Measurements from ENCODE around the gene ATP1A4. TPM values are rescaled to one million over a fixed set of nuclear protein-coding genes. Genes with fewer than 3 reads are reported as not detected.

ATP1A4 gene
- total RNA-seq, 1 donor from 2014 or later: under 0.01 TPM

DNA sequence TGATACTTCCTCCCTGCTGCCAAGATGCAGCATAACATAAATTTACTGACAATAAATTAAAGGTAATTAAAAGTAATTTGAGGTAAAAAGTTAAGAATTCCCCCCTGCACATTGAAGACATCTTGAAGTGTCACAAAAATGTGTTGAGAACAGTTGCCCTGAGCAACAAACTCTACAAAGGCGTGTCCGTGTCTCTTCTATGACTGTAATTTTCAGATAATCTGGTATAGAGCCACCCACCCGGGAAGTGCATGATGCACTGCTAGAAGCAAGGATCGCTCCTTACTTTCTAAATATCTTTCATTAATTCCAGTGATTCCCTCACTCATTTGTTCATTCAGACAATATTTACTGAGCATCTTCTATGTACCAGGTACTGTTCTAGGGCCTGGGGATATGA lies 27.9 kb downstream of the ATP1A4 start:
- no peak overlapping the region for H3K4me3 ChIP-seq (ENCODE audit: low read length in 3 of 3)
- peaks cover 0 to 5% (median 0%) of the 10 kb centered on the region in 3 donors for H3K4me1 ChIP-seq (ENCODE audit: control insufficient read depth in 3 of 3, insufficient read depth in 3 of 3, low read length in 3 of 3)
- H3K36me3 ChIP-seq (ENCODE audit: control insufficient read depth in 3 of 3, insufficient read depth in 3 of 3, low read length in 3 of 3): no peaks in the 10 kb centered on the region
- no peaks in the 10 kb centered on the region for H3K9me3 ChIP-seq (ENCODE audit: control insufficient read depth in 3 of 3, low read length in 3 of 3)
- no peak overlapping the region for H3K9ac ChIP-seq (ENCODE audit: low read depth in 1 of 3, low read length in 3 of 3)
- H3K27ac ChIP-seq (ENCODE audit: low read depth, low read length): no peak overlapping the region
- H3K27me3 ChIP-seq (ENCODE audit: control insufficient read depth in 3 of 3, insufficient read depth in 3 of 3, low read length in 3 of 3): no peaks in the 10 kb centered on the region

DNA sequence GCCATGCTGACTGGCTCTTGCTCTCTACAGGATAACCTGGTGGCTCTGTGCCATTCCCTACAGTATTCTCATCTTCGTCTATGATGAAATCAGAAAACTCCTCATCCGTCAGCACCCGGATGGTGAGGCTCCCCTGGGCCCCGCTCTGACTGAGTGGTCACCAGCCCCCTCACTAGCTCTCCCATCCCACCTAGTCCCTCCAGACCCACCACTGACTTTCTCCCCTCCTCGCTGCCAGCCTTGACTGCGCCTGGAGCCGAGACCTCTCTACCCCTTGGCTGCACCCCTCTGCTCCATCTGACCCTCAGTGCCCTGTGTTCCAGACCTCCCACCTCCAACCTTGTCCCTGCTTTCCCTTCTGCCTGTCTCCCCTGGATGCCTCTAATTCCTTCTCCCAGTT lies 34.8 kb downstream of the ATP1A4 start:
- Histone ChIP-seq H3K27me3 (ENCODE audit: control insufficient read depth in 3 of 3, insufficient read depth in 3 of 3, low read length in 3 of 3) (no peaks in the 10 kb centered on the region), H3K9ac (ENCODE audit: low read depth in 1 of 3, low read length in 3 of 3) (no peak overlapping the region), H3K36me3 (ENCODE audit: control insufficient read depth in 3 of 3, insufficient read depth in 3 of 3, low read length in 3 of 3) (peaks cover 0 to 8% (median 4%) of the 10 kb centered on the region in 3 donors), H3K4me1 (ENCODE audit: control insufficient read depth in 3 of 3, insufficient read depth in 3 of 3, low read length in 3 of 3) (peaks cover 18 to 36% (median 31%) of the 10 kb centered on the region in 3 donors), H3K27ac (ENCODE audit: low read depth, low read length) (no peak overlapping the region), H3K9me3 (ENCODE audit: control insufficient read depth in 3 of 3, low read length in 3 of 3) (no peaks in the 10 kb centered on the region), H3K4me3 (ENCODE audit: low read length in 3 of 3) (no peak overlapping the region)

DNA sequence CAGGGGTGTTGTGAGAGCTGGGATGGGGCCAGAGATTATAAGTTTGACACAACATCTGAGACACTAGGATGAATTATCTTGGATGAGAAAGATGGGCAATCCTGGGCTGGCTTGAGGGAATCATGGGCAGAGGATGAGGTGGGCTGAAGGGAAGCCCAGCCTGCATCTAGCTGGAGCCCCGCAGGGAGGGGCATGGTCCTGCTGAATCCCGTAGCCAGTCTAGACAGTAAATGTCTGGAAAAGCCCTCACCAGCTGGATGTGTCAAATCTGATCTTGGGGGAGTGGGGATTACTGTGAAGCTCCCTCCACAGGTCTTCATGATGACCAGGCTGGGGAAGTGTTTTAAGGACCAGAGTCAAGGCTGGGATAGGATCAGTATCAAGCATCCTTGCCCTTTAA lies 35.3 kb downstream of the ATP1A4 start:
- no peaks in the 10 kb centered on the region for H3K27me3 ChIP-seq (ENCODE audit: control insufficient read depth in 3 of 3, insufficient read depth in 3 of 3, low read length in 3 of 3)
- H3K27ac ChIP-seq (ENCODE audit: low read depth, low read length): peak overlapping the region; percentile 96
- H3K9me3 ChIP-seq (ENCODE audit: control insufficient read depth in 3 of 3, low read length in 3 of 3): no peaks in the 10 kb centered on the region
- peaks cover 0 to 8% (median 4%) of the 10 kb centered on the region in 3 donors for H3K36me3 ChIP-seq (ENCODE audit: control insufficient read depth in 3 of 3, insufficient read depth in 3 of 3, low read length in 3 of 3)
- peaks cover 18 to 36% (median 31%) of the 10 kb centered on the region in 3 donors for H3K4me1 ChIP-seq (ENCODE audit: control insufficient read depth in 3 of 3, insufficient read depth in 3 of 3, low read length in 3 of 3)
- no peak overlapping the region for H3K9ac ChIP-seq (ENCODE audit: low read depth in 1 of 3, low read length in 3 of 3)
- no peak overlapping the region for H3K4me3 ChIP-seq (ENCODE audit: low read length in 3 of 3)

DNA sequence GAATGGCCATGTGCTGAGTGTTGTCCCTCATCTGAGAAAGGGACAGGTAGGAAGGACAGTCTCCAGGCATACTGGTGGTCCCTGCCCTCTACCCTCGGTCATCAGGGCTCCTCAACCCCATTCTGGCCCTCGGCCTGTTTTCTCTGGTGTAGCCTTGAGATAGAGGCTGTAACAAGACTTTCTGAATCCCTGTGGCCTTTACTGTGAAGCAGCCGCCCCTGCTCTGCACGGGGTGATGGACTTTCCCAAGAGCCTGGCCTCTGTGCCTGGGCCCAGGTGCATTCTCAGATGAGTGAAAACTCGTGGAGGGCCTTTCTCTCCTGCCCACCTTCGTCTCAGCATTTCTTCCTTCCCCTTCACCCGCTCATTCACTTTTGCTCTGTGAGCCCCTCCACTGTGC lies 36.0 kb downstream of the ATP1A4 start:
- H3K27me3 ChIP-seq (ENCODE audit: control insufficient read depth in 3 of 3, insufficient read depth in 3 of 3, low read length in 3 of 3): no peaks in the 10 kb centered on the region

DNA sequence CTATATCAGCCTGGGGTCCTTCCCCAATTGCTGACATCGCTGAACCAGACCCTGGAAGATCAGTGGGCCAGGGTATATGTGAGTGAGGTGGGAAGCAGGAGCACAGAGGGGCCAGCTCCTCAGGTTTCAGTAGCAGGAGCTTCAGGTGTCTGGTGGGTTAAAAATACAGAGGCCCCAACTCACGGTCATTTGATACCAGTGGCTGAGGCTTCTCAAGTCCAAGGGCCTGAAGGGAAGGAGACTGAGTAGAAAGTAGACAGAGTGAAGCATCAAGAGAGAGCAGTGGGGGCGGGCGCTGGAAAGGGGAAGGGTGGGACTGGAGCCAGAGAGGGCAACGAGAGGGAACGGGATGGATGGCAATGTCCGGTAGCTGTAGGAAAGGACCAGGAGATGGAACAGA lies 36.9 kb downstream of the ATP1A4 start:
- peaks cover 22 to 46% (median 37%) of the 10 kb centered on the region in 3 donors for H3K4me1 ChIP-seq (ENCODE audit: control insufficient read depth in 3 of 3, insufficient read depth in 3 of 3, low read length in 3 of 3)
- H3K36me3 ChIP-seq (ENCODE audit: control insufficient read depth in 3 of 3, insufficient read depth in 3 of 3, low read length in 3 of 3): peaks cover 0 to 10% (median 4%) of the 10 kb centered on the region in 3 donors
- H3K27me3 ChIP-seq (ENCODE audit: control insufficient read depth in 3 of 3, insufficient read depth in 3 of 3, low read length in 3 of 3): no peaks in the 10 kb centered on the region
- peak overlapping the region in 2 of 3 donors; percentile 28 to 99 for H3K9ac ChIP-seq (ENCODE audit: low read depth in 1 of 3, low read length in 3 of 3)
- no peaks in the 10 kb centered on the region for H3K9me3 ChIP-seq (ENCODE audit: control insufficient read depth in 3 of 3, low read length in 3 of 3)
- peak overlapping the region; percentile 74 to 97 (median 82) for H3K4me3 ChIP-seq (ENCODE audit: low read length in 3 of 3)
- peak overlapping the region; percentile 96 for H3K27ac ChIP-seq (ENCODE audit: low read depth, low read length)

More for the DNA sequence above, 36.0 kb downstream of the ATP1A4 start:
- Histone ChIP-seq H3K36me3 (ENCODE audit: control insufficient read depth in 3 of 3, insufficient read depth in 3 of 3, low read length in 3 of 3) (peaks cover 0 to 10% (median 4%) of the 10 kb centered on the region in 3 donors), H3K9ac (ENCODE audit: low read depth in 1 of 3, low read length in 3 of 3) (peak overlapping the region in 1 of 3 donors; percentile 25), H3K27ac (ENCODE audit: low read depth, low read length) (peak overlapping the region; percentile 96), H3K4me3 (ENCODE audit: low read length in 3 of 3) (no peak overlapping the region), H3K4me1 (ENCODE audit: control insufficient read depth in 3 of 3, insufficient read depth in 3 of 3, low read length in 3 of 3) (peaks cover 18 to 40% (median 31%) of the 10 kb centered on the region in 3 donors), H3K9me3 (ENCODE audit: control insufficient read depth in 3 of 3, low read length in 3 of 3) (no peaks in the 10 kb centered on the region)

DNA sequence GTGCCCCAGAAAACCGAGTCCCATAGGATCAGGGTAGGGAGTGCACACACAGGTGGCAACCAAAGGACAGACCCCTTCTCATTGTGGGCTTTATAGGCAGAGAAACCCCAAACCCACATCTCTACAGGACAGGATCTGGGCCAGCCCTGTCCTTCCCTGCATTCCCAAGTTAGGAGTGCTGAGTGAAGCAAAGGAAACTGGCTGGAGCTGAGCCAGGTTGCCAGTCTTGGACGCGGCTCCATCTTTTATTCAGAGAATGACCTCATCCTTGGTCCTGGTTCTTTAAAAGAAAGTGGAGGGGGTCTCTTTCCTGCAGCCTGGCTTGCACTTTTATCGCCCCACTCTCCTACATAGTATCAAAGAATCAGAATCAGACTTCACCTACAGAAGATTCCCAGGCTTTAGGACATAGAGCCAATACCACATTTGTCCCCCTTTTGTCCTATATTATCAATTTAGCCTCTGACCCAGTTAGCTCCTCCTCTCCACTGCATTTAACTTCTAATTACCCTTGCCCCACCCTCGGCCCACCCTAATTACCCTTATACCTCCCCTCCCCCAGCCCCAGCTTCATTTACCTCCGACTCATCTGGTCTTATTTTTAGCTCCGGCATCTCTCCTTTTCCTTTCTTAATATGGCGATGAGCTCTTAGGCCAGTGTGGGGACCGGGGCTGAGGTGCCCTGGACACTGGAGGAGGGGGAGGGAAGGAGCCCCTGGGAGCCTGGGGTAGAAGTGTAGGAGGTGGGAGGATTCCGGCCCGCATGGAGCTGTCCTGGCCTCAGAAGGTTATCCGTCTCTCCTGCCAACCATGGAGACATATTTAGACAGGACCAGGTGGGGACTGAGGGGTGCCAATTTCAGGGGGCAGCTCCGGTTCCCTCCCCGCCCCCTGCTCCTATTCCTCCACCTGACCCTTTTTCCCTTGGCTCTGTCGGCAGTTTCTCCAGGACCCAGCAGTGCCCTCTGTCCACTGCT lies 38.5 kb downstream of the ATP1A4 start, which contains the start of gene CASQ1:
Gene CASQ1 (plus strand): TSS at position 927 of the 977 bp plus-strand sequence. CDS start 177 bp downstream, outside the sequence.
- Histone ChIP-seq H3K27me3 (ENCODE audit: control insufficient read depth in 3 of 3, insufficient read depth in 3 of 3, low read length in 3 of 3) (no peaks in the 10 kb centered on the region), H3K27ac (ENCODE audit: low read depth, low read length) (peak within 1 kb of the TSS; percentile 96), H3K9me3 (ENCODE audit: control insufficient read depth in 3 of 3, low read length in 3 of 3) (no peaks in the 10 kb centered on the region), H3K9ac (ENCODE audit: low read depth in 1 of 3, low read length in 3 of 3) (peak within 1 kb of the TSS; percentile 95 to 99 (median 98)), H3K4me1 (ENCODE audit: control insufficient read depth in 3 of 3, insufficient read depth in 3 of 3, low read length in 3 of 3) (peaks cover 38 to 62% (median 53%) of the 10 kb centered on the region in 3 donors), H3K4me3 (ENCODE audit: low read length in 3 of 3) (peak within 1 kb of the TSS; percentile 82 to 97 (median 93)), H3K36me3 (ENCODE audit: control insufficient read depth in 3 of 3, insufficient read depth in 3 of 3, low read length in 3 of 3) (peaks cover 14 to 26% (median 17%) of the 10 kb centered on the region in 3 donors)

DNA sequence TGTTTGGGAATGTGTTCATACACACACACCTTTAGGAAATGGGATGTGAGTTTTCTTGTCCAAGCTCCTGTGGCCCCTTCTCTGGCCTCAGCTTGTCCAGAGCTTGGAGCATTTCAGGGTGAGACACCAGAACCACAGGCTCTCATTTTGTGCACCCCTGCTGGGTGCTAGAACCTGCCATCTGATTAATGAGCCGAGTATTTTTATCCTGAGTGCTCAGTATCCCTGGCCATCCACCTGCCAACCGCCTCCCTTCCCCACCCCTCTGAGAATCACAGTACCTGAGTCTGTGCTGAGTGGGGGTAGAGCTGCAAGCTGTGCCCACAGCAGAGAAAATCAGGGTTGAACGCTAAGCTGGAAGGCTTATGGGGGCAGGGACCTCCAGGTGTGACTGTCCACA lies 40.4 kb downstream of the ATP1A4 start:
- H3K36me3 ChIP-seq (ENCODE audit: control insufficient read depth in 3 of 3, insufficient read depth in 3 of 3, low read length in 3 of 3): peaks cover 31 to 42% (median 34%) of the 10 kb centered on the region in 3 donors
- peak overlapping the region; percentile 95 to 99 (median 98) for H3K9ac ChIP-seq (ENCODE audit: low read depth in 1 of 3, low read length in 3 of 3)
- no peaks in the 10 kb centered on the region for H3K27me3 ChIP-seq (ENCODE audit: control insufficient read depth in 3 of 3, insufficient read depth in 3 of 3, low read length in 3 of 3)
- peak overlapping the region; percentile 96 for H3K27ac ChIP-seq (ENCODE audit: low read depth, low read length)
- peaks cover 55 to 72% (median 64%) of the 10 kb centered on the region in 3 donors for H3K4me1 ChIP-seq (ENCODE audit: control insufficient read depth in 3 of 3, insufficient read depth in 3 of 3, low read length in 3 of 3)
- no peaks in the 10 kb centered on the region for H3K9me3 ChIP-seq (ENCODE audit: control insufficient read depth in 3 of 3, low read length in 3 of 3)
- H3K4me3 ChIP-seq (ENCODE audit: low read length in 3 of 3): peak overlapping the region; percentile 82 to 97 (median 93)

DNA sequence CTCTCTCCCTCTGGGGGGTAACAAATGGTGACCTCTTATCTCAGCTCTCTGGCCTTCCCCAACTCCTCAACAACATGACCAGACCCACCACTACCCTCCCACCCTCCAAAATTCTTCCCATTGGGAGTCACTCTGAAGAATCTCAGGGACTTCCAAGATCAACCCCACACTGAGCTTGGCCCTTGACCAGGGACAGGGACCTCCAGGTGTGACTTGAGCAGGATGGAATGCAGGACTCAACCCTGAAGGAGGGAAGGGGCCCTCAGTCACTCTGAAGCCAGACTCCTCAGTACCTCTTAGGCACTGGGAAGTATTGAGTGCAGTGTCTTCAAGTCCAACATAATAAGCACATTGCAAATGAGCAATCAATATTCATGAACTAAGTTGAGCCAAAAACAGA lies 40.8 kb downstream of the ATP1A4 start:
- peak overlapping the region; percentile 96 for H3K27ac ChIP-seq (ENCODE audit: low read depth, low read length)
- H3K36me3 ChIP-seq (ENCODE audit: control insufficient read depth in 3 of 3, insufficient read depth in 3 of 3, low read length in 3 of 3): peaks cover 35 to 47% (median 36%) of the 10 kb centered on the region in 3 donors
- peak overlapping the region; percentile 82 to 97 (median 93) for H3K4me3 ChIP-seq (ENCODE audit: low read length in 3 of 3)
- H3K27me3 ChIP-seq (ENCODE audit: control insufficient read depth in 3 of 3, insufficient read depth in 3 of 3, low read length in 3 of 3): no peaks in the 10 kb centered on the region
- no peaks in the 10 kb centered on the region for H3K9me3 ChIP-seq (ENCODE audit: control insufficient read depth in 3 of 3, low read length in 3 of 3)
- peak overlapping the region; percentile 95 to 99 (median 98) for H3K9ac ChIP-seq (ENCODE audit: low read depth in 1 of 3, low read length in 3 of 3)
- H3K4me1 ChIP-seq (ENCODE audit: control insufficient read depth in 3 of 3, insufficient read depth in 3 of 3, low read length in 3 of 3): peaks cover 60 to 73% (median 66%) of the 10 kb centered on the region in 3 donors

DNA sequence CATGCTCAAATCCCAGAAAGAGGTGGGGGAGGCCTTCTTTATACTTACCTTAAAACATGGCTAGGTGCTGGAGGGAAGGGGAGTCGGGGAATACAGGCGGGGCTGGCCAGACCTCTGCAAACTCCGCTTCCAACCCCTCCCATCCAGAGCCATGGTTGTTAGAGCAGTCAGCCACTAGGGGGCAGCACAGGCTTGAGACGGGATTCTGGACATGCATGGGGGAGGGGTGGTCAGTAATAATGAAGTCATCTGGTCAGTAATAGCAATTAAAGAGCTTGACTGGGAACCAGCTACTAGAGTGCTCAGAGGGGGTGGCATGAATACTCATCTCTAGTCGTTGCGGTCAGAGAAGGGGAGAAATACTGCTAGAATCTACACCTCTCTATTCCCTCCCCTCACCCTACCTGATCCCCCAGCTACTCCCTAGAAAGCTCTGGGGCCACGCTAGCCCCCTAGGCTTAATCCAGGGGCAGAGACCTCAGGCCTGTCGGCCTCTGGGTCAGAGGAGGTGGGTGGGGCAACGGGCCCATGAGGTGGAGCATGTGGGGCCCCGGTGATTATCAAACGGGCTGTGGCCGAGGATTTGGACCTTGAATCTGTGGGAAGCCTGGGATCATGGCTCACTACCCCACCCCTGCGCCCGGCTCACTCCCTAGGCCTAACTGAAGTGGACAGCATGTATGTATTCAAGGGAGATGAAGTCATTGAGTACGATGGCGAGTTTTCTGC lies 41.9 kb downstream of the ATP1A4 start:
- Histone ChIP-seq H3K4me1 (ENCODE audit: control insufficient read depth in 3 of 3, insufficient read depth in 3 of 3, low read length in 3 of 3) (peaks cover 59 to 65% (median 60%) of the 10 kb centered on the region in 3 donors), H3K9me3 (ENCODE audit: control insufficient read depth in 3 of 3, low read length in 3 of 3) (no peaks in the 10 kb centered on the region), H3K27ac (ENCODE audit: low read depth, low read length) (peak overlapping the region; percentile 96), H3K9ac (ENCODE audit: low read depth in 1 of 3, low read length in 3 of 3) (peak overlapping the region; percentile 95 to 99 (median 98)), H3K4me3 (ENCODE audit: low read length in 3 of 3) (peak overlapping the region; percentile 82 to 97 (median 93)), H3K36me3 (ENCODE audit: control insufficient read depth in 3 of 3, insufficient read depth in 3 of 3, low read length in 3 of 3) (peaks cover 40 to 47% (median 43%) of the 10 kb centered on the region in 3 donors), H3K27me3 (ENCODE audit: control insufficient read depth in 3 of 3, insufficient read depth in 3 of 3, low read length in 3 of 3) (no peaks in the 10 kb centered on the region)

Measured in skeletal muscle tissue (tissue), 4 donors.